ENCODE data around the gene SIL1. TPM values are rescaled to one million over a fixed set of nuclear protein-coding genes. Genes with fewer than 3 reads are reported as not detected.

Gene SIL1
- polyA plus RNA-seq, 3 donors = 25.4 to 35.1 (median 27.9) TPM

GRCh38 chr5:139171779-139172404 is 26.3 kb downstream of the SIL1 start:
- Histone ChIP-seq H4K20me1 (ENCODE audit: insufficient read depth, low read length) (no peaks in the 10 kb centered on the region), H3K27ac (ENCODE audit: low read depth in 1 of 2, low read length in 2 of 2) (no peak overlapping the region), H3K79me2 (ENCODE audit: insufficient read depth, low read length) (peaks cover 41% of the 10 kb centered on the region), H2AFZ (ENCODE audit: insufficient read depth, low read depth, low read length, poor library complexity, severe bottlenecking) (no peak overlapping the region), H3K4me2 (replicated peaks; ENCODE audit: extremely low read depth, low read length, poor library complexity, severe bottlenecking) (no peak overlapping the region), H3K9me3 (replicated peaks in 1 of 2; ENCODE audit: control insufficient read depth in 1 of 2, insufficient read depth in 1 of 2, low read length in 2 of 2) (peaks cover 0 to 8% of the 10 kb centered on the region in 2 donors), H3K36me3 (replicated peaks in 1 of 2; ENCODE audit: control insufficient read depth in 1 of 2, insufficient read depth in 2 of 2, low read length in 2 of 2) (no peaks in the 10 kb centered on the region), H3K9ac (ENCODE audit: insufficient read depth, low read length, poor library complexity, severe bottlenecking) (no peak overlapping the region), H3K4me3 (replicated peaks in 1 of 3; ENCODE audit: low read depth in 2 of 3, low read length in 3 of 3) (no peak overlapping the region), H3K4me1 (ENCODE audit: control insufficient read depth in 1 of 2, insufficient read depth in 2 of 2, low read length in 2 of 2) (peaks cover 16 to 17% of the 10 kb centered on the region in 2 donors), H3K27me3 (ENCODE audit: control insufficient read depth in 2 of 2, insufficient read depth in 2 of 2, low read length in 2 of 2) (no peaks in the 10 kb centered on the region)
- no peaks in the 10 kb centered on the region for H3K27me3 Mint-ChIP-seq (ENCODE audit: low read depth in 3 of 3)
- peaks cover 5 to 19% (median 12%) of the 10 kb centered on the region in 7 donors for H3K9me3 Mint-ChIP-seq
- H3K27ac Mint-ChIP-seq = no peak overlapping the region
- H3K4me1 Mint-ChIP-seq = peaks cover 23% of the 10 kb centered on the region
- WGBS (ENCODE audit: insufficient coverage) = no CpG with 5 or more reads among the region's 1 CpG
- peaks cover 12 to 24% of the 10 kb centered on the region in 2 donors for H3K36me3 Mint-ChIP-seq
- DNase-seq = no peak
- no peak overlapping the region for H3K4me3 Mint-ChIP-seq
- intact Hi-C loops (cut with micrococcal nuclease) = no loop called here
- TF ChIP-seq CTCF (IDR thresholded peaks at IDR 0.05) = no peak

DNA sequence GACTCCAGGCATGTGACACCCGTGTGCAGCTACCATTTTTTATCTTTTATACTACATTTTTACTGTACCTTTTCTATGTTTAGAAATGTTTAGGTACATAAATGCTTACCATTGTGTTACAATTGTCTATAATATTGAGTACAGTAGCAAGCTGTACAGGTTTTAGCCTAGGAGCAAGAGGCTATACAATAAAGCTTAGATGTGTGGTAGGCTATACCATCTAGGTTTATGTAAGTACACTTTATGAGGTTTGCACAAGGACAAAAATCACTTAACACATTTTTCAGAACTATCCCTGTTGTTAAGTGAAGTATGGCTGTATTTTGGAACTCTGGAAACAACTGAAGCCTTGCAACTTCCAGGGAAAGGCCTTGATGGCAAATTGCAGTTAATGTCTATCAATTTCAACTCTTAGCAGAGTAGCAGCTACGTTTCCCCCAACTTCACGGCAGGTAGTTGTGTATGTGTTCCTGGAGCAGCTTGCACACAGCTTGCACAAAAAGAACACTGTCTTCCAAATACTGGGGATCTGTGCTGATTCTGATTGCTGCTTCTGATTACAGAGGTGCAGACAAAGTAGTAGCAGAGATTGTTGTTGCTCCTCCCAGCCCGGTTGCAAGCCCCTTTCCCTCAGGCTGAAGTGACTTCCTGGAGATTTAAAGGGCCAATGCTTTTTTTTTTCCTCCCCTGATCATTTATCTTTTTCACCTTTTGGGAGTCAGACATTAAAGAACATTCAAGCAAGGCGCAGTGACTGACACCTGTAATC is 30.0 kb downstream of the SIL1 start:
- DNase-seq = no peak
- Mint-ChIP-seq H3K4me3 (no peak overlapping the region), H3K36me3 (peaks cover 8 to 21% of the 10 kb centered on the region in 2 donors), H3K27me3 (ENCODE audit: low read depth in 3 of 3) (no peaks in the 10 kb centered on the region), H3K4me1 (peaks cover 28% of the 10 kb centered on the region), H3K9me3 (peaks cover 3 to 17% (median 12%) of the 10 kb centered on the region in 7 donors), H3K27ac (peak overlapping the region in 3 of 7 donors; percentile 35 to 60 (median 46))
- Histone ChIP-seq H3K27ac (ENCODE audit: low read depth in 1 of 2, low read length in 2 of 2) (peak overlapping the region in 1 of 2 donors; percentile 31), H3K4me1 (ENCODE audit: control insufficient read depth in 1 of 2, insufficient read depth in 2 of 2, low read length in 2 of 2) (peaks cover 15% of the 10 kb centered on the region in 2 donors), H3K4me2 (replicated peaks; ENCODE audit: extremely low read depth, low read length, poor library complexity, severe bottlenecking) (no peak overlapping the region), H3K4me3 (replicated peaks in 1 of 3; ENCODE audit: low read depth in 2 of 3, low read length in 3 of 3) (no peak overlapping the region), H3K9ac (ENCODE audit: insufficient read depth, low read length, poor library complexity, severe bottlenecking) (no peak overlapping the region), H4K20me1 (ENCODE audit: insufficient read depth, low read length) (peaks cover 4% of the 10 kb centered on the region), H3K36me3 (replicated peaks in 1 of 2; ENCODE audit: control insufficient read depth in 1 of 2, insufficient read depth in 2 of 2, low read length in 2 of 2) (no peaks in the 10 kb centered on the region), H3K9me3 (replicated peaks in 1 of 2; ENCODE audit: control insufficient read depth in 1 of 2, insufficient read depth in 1 of 2, low read length in 2 of 2) (peaks cover 0 to 8% of the 10 kb centered on the region in 2 donors), H3K27me3 (ENCODE audit: control insufficient read depth in 2 of 2, insufficient read depth in 2 of 2, low read length in 2 of 2) (no peaks in the 10 kb centered on the region), H2AFZ (ENCODE audit: insufficient read depth, low read depth, low read length, poor library complexity, severe bottlenecking) (no peak overlapping the region), H3K79me2 (ENCODE audit: insufficient read depth, low read length) (peaks cover 13% of the 10 kb centered on the region)
- WGBS (ENCODE audit: insufficient coverage) = 56% methylated on average over 1 of the region's 5 CpGs
- TF ChIP-seq CTCF (IDR thresholded peaks at IDR 0.05) = no peak
- intact Hi-C loops (cut with micrococcal nuclease) = no loop called here

Data from CD14-positive monocyte (primary cell).